Activated CD8-positive, alpha-beta memory T cell treated with anti-CD3 and anti-CD28 coated beads, Interleukin-2, amount 50 U/mL, for 24 hours (primary cell): ENCODE measurements around the gene PAGE3.

Experiments used
- DNase-seq: peaks from one replicate; pipeline ENCODE4 v3.0.0-alpha.2; 2020; ENCODE audit errors: extremely low read depth

The PAGE3 gene, protein sequence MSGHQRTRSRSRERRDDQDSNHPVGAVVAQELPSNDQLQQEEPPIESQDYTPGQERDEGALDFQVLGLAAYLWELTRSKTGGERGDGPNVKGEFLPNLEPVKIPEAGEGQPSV

DNA sequence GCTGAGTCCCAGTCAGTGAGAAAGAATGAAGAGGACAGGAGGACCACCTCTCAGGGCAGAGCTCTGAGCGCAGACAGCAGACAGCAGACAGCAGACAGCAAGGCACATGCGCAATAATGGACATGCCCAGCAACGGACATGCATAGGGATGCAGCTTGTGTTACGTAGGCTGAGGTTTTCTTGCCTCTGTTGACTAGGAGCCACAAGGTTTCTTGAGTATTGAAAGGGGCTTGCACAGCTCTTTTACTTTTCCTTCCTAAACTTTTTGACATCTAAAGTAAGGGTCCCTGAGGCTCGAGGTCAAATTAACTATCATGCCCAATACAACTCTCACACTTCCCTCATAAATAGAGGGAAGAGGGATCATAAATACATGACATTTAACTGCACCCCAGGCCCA lies at the start of gene PAGE3:
Gene PAGE3, minus strand, starts transcription at position 101 of the 400 bp plus-strand sequence. CDS start 1,013 bp downstream, outside the sequence.
- DNase-seq = no peak

DNA sequence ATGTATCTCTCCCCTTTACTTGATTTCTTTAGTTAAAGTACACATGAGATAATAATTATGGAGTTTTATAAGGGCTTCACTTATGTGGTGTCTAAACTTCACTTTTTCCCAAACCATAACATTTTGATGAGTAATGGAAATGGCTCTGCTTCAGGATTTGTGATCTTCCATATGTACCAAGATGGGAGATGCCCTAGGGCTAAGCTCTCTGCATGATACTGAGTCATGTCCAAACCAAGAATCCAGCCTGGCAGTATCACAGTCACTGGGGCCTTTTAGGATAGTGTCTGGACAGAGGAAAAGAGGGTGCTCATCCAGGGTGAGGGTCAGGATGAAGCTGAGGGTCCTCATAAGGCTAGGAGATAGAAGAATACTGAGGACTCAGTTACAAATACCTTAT lies 47.9 kb upstream of the PAGE3 start:
- no peak for DNase-seq

DNA sequence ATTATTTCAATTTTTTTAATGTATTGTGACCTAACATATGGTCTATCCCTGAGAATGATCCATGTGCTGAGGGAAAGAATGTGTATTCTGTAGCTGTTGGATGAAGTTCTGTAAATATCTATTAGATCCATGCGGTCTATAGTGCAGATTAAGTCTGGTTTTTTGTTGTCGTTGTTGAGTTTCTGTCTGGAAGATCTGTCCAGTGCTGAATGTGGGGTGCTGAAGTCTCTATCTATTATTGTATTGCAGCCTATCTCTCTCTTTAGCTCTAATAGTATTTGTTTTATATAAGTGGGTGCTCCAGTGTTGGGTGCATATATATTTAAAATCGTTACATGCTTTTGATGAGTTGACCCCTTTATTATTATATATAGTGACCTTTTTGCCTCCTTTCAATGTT lies 26.2 kb upstream of the PAGE3 start:
- no peak for DNase-seq

DNA sequence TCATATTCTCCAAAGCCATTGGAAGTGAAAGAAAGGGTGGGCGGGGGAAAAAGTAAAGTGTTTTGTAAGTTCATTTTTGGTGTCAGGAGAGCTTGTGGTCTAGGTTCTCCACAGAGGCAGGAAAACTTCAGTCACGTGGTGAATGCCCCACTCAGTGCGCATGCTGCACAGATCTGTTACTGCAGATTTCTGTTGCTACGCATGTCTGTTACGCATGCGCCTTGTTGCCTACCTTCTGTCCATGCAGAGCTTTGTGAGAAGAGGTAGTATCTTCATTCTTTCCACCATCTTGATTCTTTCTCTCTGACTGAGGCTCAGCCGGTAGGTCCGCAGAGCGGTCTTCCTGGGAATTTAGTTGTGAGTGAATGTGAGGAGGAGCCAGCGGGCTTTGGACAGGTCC lies 15.1 kb upstream of the PAGE3 start:
- no peak for DNase-seq

DNA sequence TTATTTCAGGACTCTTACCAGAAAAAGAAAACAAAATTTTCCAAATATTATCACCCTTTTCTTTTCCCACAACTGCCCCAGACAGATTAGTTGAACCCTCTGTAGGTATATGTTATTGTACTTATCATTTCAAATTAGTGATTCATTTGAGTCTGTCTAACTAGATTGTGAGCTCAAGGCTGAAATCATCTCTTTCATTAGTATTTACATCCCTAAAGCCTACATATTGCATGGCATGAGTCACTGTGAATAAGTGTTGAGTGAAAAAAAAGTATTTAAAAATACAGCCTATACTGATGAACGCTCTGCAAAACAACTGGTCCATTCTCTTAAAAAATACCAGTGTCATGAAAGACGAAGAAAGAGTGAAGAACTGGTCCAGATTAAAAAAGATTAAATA lies 3.9 kb downstream of the PAGE3 start:
- DNase-seq = no peak

DNA sequence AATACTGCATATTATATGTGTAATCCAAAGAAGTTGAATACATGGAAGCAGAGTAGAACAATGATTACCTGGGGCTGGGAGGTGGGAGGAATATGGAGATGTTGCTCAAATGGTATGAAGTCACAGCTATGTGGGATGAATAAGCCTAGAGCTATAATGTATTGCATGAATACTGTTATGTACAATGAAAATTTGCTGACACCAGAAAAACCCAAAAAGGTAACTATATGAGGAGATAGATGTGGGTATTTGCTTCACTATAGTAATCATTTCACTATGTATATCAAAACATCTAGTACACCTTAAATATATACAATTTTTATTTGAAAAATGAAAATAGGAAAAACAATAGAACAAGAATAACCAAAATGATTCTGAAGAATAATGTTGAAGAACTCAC lies 11.2 kb downstream of the PAGE3 start:
- no peak for DNase-seq

DNA sequence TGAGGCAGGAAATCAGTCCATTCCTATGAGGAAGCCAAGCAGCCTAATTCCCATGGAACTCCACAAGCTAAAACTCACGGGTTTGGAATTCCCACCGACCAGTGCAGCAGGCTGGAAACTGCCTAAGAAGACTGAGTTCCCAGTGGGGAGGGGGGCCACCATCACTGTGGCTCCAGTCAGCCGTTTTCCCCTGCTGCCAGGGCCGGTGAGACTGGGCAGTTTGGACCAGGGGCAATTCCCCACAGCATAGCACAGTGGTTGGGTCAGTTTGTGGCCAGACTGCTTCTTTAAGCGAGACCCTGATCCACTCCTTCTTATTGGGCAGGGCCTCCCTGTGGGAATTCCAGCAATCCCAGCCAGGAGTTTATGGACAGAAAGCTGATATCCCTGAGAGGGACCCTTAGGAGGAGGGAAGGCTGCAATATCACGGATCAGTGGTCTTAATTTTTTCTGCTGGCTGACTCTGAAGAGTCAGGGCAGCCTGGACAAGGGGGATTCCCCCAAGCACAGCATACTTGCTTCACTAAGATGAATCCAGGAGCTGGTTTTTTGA lies 23.9 kb downstream of the PAGE3 start:
- no peak for DNase-seq

DNA sequence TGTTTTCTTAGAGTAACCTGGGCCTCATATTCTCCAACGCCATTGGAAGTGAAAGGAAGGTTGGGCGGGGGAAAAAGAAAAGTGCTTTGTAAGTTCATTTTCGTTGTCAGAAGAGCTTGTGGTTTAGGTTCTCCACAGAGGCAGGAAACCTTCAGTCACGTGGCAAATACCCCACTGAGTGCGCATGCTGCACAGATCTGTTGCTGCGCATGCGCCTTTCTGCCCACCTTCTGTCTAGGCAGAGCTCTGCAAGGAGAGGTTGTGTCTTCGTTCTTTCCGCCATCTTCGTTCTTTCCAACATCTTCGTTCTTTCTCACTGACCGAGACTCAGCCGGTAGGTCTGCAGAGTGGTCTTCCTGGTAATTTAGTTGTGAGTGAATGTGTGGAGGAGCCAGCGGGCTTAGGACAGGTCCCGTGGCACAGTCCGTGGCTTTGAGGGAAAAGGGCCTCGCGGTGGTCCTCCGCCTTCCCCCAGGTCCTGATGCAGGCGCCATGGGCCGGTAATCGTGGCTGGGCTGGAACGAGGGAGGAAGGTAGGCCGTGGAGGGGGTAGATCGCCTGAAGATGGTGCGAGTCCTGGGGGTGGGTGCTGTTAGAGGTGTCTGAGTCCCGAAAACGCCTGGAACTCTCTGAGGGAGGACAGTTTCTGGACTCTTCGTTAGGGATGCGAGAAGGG lies 44.5 kb downstream of the PAGE3 start, which contains the start of gene PAGE5:
Gene PAGE5, plus strand, starts transcription at position 228 of the 676 bp plus-strand sequence. CDS start 1,037 bp downstream, outside the sequence.
- no peak for DNase-seq

DNA sequence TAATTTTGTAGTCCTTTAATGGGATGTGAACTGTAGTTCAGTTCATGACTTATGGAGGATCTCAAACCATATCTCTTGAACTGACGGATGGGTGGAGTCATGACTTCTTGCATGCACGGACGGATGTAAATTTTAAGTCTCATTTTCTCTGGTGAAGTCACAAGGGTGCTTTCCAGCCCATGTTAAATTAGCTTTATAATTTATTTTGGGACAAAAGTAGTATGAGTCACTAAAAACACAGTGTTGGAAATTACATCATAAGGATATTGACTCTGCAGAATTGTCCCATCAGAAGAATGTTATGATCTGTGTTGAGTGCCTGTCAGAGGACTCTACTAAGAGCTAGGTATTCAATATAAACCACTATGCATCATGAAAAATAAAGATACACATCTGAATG lies 51.3 kb downstream of the PAGE3 start:
- no peak for DNase-seq

DNA sequence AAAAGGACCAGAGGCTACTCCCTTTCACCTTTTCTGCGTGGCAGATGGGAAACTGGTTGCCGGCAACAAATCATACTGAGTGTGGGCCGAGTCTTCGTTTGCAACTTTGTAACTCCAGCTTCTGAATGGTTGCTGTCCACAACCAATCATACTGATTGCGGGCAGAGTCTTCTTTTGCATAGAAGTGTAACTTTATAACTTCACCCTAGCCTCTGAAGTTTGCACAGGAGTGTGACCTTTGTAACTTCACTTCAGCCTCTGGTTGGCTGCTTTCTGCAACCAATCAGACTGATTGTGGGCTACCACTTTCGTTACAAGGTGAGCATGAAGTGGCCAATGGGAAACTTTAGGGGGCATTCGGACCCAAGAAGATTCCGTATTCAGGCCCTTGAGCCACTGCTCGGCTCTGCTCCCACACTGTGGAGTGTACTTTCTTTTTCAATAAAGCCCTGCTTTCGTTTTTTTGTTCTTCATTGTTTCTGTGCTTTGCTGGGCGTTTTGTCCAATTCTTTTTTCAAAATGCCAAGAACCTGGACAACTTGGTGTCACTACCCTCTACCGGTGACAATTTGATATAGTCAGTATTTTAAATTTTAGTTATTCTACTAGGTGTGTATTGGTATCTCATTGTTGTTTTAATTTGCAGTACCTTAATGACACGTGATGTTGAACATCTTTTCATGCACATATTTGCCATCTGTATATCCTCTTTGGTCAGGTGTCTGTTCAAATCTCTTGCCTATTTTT lies 53.6 kb downstream of the PAGE3 start:
- DNase-seq = no peak
